PC-3 (cell line): ENCODE results near the gene EHBP1. TPM values are rescaled to one million over a fixed set of nuclear protein-coding genes. Genes with fewer than 3 reads are reported as not detected.

Source experiments
- ATAC-seq: fragments of 200-7000 bp; cut with Tn5 transposase; 2 replicates; pipeline ENCODE4 v1.9.1; 2020; ENCODE audit warnings: mild to moderate bottlenecking, moderate library complexity
- BruUV-seq: library from RNA; stranded (reverse); fragments of 400-500 nt; replicated peaks from 2 replicates; lab custom pipeline; 2021; lab: Mats Ljungman, UMichigan
- CTCF ChIA-PET: fragments of 300-600 bp; sonication (Branson Sonifier 250); formaldehyde crosslinking; loops from one replicate; lab custom pipeline; 2022; ENCODE audit warnings: antibody characterized with exemption; lab: Charles Lee
- POLR2A ChIA-PET: fragments of 300-600 bp; sonication (Branson Sonifier 250); formaldehyde crosslinking; loops from one replicate; lab custom pipeline; 2022; ENCODE audit warnings: antibody characterized with exemption; ENCODE audit not compliant: unreplicated experiment; lab: Charles Lee
- DNase-seq: peaks from one replicate; pipeline ENCODE4 v3.0.0-alpha.2; 2015
- H2AFZ ChIP-seq: fragments of 300-600 bp; sonication (generic); 2 replicates; pipeline ENCODE4 v1.6.0; 2016; ENCODE audit warnings: antibody characterized with exemption, low read length
- H3F3A ChIP-seq: fragments of 300-600 bp; sonication (generic); one replicate; pipeline ENCODE4 v1.6.0; 2017; ENCODE audit warnings: antibody characterized with exemption, low read length, control low read depth, mild to moderate bottlenecking; ENCODE audit not compliant: unreplicated experiment
- H3K27ac ChIP-seq: fragments of 300-600 bp; sonication (generic); 2 replicates; pipeline ENCODE4 v1.5.1; 2016; ENCODE audit warnings: mild to moderate bottlenecking, low read length
- H3K27me3 ChIP-seq: fragments of 300-600 bp; sonication (generic); 2 replicates; pipeline ENCODE4 v1.6.1; 2016; ENCODE audit warnings: low read length, mixed read lengths
- H3K36me3 ChIP-seq: fragments of 300-600 bp; sonication (generic); 2 replicates; pipeline ENCODE4 v1.6.1; 2016; ENCODE audit warnings: low read depth, mixed run types, low read length, mixed read lengths
- H3K4me1 ChIP-seq: fragments of 300-600 bp; sonication (generic); 2 replicates; pipeline ENCODE4 v1.5.1; 2016; ENCODE audit warnings: low read length; ENCODE audit not compliant: insufficient read depth
- H3K4me2 ChIP-seq: fragments of 300-600 bp; sonication (generic); 2 replicates; pipeline ENCODE4 v1.6.0; 2016; ENCODE audit warnings: low read length
- H3K4me3 ChIP-seq: fragments of 300-600 bp; sonication (generic); 2 replicates; pipeline ENCODE4 v1.5.1; 2016; ENCODE audit warnings: mild to moderate bottlenecking, low read length, mixed read lengths
- H3K79me2 ChIP-seq: fragments of 300-600 bp; sonication (generic); 2 replicates; pipeline ENCODE4 v1.6.1; 2017; ENCODE audit warnings: low read length, mixed read lengths
- H3K9ac ChIP-seq: fragments of 300-600 bp; sonication (generic); 2 replicates; pipeline ENCODE4 v1.6.0; 2016; ENCODE audit warnings: mild to moderate bottlenecking, low read length
- H3K9me2 ChIP-seq: fragments of 300-600 bp; sonication (generic); replicated peaks from 2 replicates; pipeline ENCODE4 v1.6.1; 2016; ENCODE audit warnings: mixed run types, low read length, mixed read lengths
- H3K9me3 ChIP-seq: fragments of 300-600 bp; sonication (generic); 2 replicates; pipeline ENCODE4 v1.6.1; 2016; ENCODE audit warnings: low read length, mixed read lengths
- H4K20me1 ChIP-seq: fragments of 300-600 bp; sonication (generic); 2 replicates; pipeline ENCODE4 v1.6.1; 2016; ENCODE audit warnings: low read length, mixed read lengths
- CTCF ChIP-seq: fragments of 300-600 bp; sonication (generic); conservative IDR thresholded peaks from 2 replicates; pipeline ENCODE4 v1.5.1; 2017; ENCODE audit warnings: antibody characterized with exemption, low read depth, mild to moderate bottlenecking, low read length
- EZH2 ChIP-seq: fragments of 300-600 bp; sonication (generic); IDR thresholded peaks from one replicate; pipeline ENCODE4 v1.6.1; 2017; ENCODE audit warnings: antibody characterized with exemption, mild to moderate bottlenecking, low read length; ENCODE audit not compliant: unreplicated experiment
- EZH2phosphoT487 ChIP-seq: fragments of 300-600 bp; sonication (generic); IDR thresholded peaks from 2 replicates; pipeline ENCODE4 v1.6.1; 2018; ENCODE audit warnings: mild to moderate bottlenecking, antibody characterized with exemption, low read length, borderline replicate concordance
- intact Hi-C: fragments of 100-400 bp; cut with micrococcal nuclease; formaldehyde crosslinking; loops from 2 replicates; pipeline ENCODE4 v1.9.0; 2023
- total RNA-seq: library from RNA; depleted of rRNA; stranded (reverse); fragments of >200 nt; gene quantifications from 2 replicates; pipeline ENCODE4 v1.2.3, GENCODE V29; 2014

The EHBP1 gene
- total RNA-seq, 1 experiment from 2014 or later = 25.7 TPM

GRCh38 chr2:63034526-63034925, 329.0 kb downstream of the EHBP1 start:
- H4K20me1 ChIP-seq = no peaks in the 10 kb centered on the region
- BruUV-seq = no TSS peak
- intact Hi-C loops = no loop called here
- H3K36me3 ChIP-seq = no peaks in the 10 kb centered on the region
- no peak overlapping the region for H3K9ac ChIP-seq
- DNase-seq (no peak), ATAC-seq (no peak)
- peaks cover 15% of the 10 kb centered on the region for H3K4me1 ChIP-seq
- ChIA-PET CTCF (no interaction called here), POLR2A (interaction anchor here (0.6 kb wide), 1 partner anchor 679 kb away, joined by 3 read pairs; no protein-coding TSS in a partner anchor)
- no peaks in the 10 kb centered on the region for H3K79me2 ChIP-seq
- H3F3A ChIP-seq = no peaks in the 10 kb centered on the region
- no peak overlapping the region for H3K27ac ChIP-seq
- H3K27me3 ChIP-seq = no peaks in the 10 kb centered on the region
- TF ChIP-seq EZH2phosphoT487 = no peak
- no peak for TF ChIP-seq CTCF
- no peak for TF ChIP-seq EZH2
- no peak overlapping the region for H3K4me3 ChIP-seq
- H3K9me3 ChIP-seq = no peaks in the 10 kb centered on the region
- no peaks in the 10 kb centered on the region for H3K9me2 ChIP-seq
- H2AFZ ChIP-seq = no peak overlapping the region
- H3K4me2 ChIP-seq = 0 out of 2 replicates have a peak overlapping the region, but pooled peaks have one; percentile 6

- Histone ChIP-seq H2AFZ (no peak overlapping the region), H3K9me2 (no peaks in the 10 kb centered on the region), H3K4me1 (peaks cover 15% of the 10 kb centered on the region), H3K9me3 (no peaks in the 10 kb centered on the region), H3K27ac (no peak overlapping the region), H3K27me3 (no peaks in the 10 kb centered on the region), H3F3A (no peaks in the 10 kb centered on the region), H4K20me1 (no peaks in the 10 kb centered on the region), H3K9ac (no peak overlapping the region), H3K4me3 (no peak overlapping the region), H3K4me2 (no peak overlapping the region), H3K36me3 (no peaks in the 10 kb centered on the region), H3K79me2 (no peaks in the 10 kb centered on the region)
- TF ChIP-seq EZH2phosphoT487 (no peak), EZH2 (no peak), CTCF (no peak)
- ATAC-seq (no peak), DNase-seq (peak; percentile 12)
- POLR2A ChIA-PET = interaction anchor here (0.6 kb wide), 1 partner anchor 679 kb away, joined by 3 read pairs; no protein-coding TSS in a partner anchor
- no TSS peak for BruUV-seq
- CTCF ChIA-PET = no interaction called here
- intact Hi-C loops = no loop called here
Measured at GRCh38 chr2:63035169-63035568, 329.7 kb downstream of the EHBP1 start.

GRCh38 chr2:63035660-63036059, 330.1 kb downstream of the EHBP1 start:
- H3K36me3 ChIP-seq = no peaks in the 10 kb centered on the region
- no TSS peak for BruUV-seq
- intact Hi-C loops = no loop called here
- ChIA-PET POLR2A (no interaction called here), CTCF (no interaction called here)
- H3K27me3 ChIP-seq = no peaks in the 10 kb centered on the region
- no peak overlapping the region for H3K27ac ChIP-seq
- no peaks in the 10 kb centered on the region for H3K9me3 ChIP-seq
- no peaks in the 10 kb centered on the region for H3F3A ChIP-seq
- H3K4me3 ChIP-seq = no peak overlapping the region
- H3K4me2 ChIP-seq = no peak overlapping the region
- no peaks in the 10 kb centered on the region for H3K9me2 ChIP-seq
- TF ChIP-seq CTCF = no peak
- TF ChIP-seq EZH2phosphoT487 = no peak
- no peak for TF ChIP-seq EZH2
- no peak for DNase-seq
- H2AFZ ChIP-seq = no peak overlapping the region
- H3K9ac ChIP-seq = no peak overlapping the region
- ATAC-seq = no peak
- no peaks in the 10 kb centered on the region for H3K79me2 ChIP-seq
- H4K20me1 ChIP-seq = no peaks in the 10 kb centered on the region
- peaks cover 15% of the 10 kb centered on the region for H3K4me1 ChIP-seq
